Measurements from ENCODE around the gene AHCYL1.

The AHCYL1 gene

GRCh38 chr1:109978761-109979488, 5.6 kb upstream of the AHCYL1 start:
- Histone ChIP-seq H3K9ac (ENCODE audit: low read length) (no peak overlapping the region), H3K4me1 (ENCODE audit: control insufficient read depth, insufficient read depth, low read length) (no peaks in the 10 kb centered on the region), H3K36me3 (ENCODE audit: control insufficient read depth, insufficient read depth, low read length) (no peaks in the 10 kb centered on the region), H3K27me3 (ENCODE audit: control insufficient read depth, insufficient read depth, low read length) (no peaks in the 10 kb centered on the region), H3K4me3 (ENCODE audit: low read length) (no peak overlapping the region), H3K27ac (ENCODE audit: low read depth, low read length) (no peak overlapping the region)

- Histone ChIP-seq H3K27ac (ENCODE audit: low read depth, low read length) (no peak overlapping the region), H3K4me3 (ENCODE audit: low read length) (no peak overlapping the region), H3K9ac (ENCODE audit: low read length) (no peak overlapping the region), H3K27me3 (ENCODE audit: control insufficient read depth, insufficient read depth, low read length) (no peaks in the 10 kb centered on the region), H3K4me1 (ENCODE audit: control insufficient read depth, insufficient read depth, low read length) (no peaks in the 10 kb centered on the region), H3K36me3 (ENCODE audit: control insufficient read depth, insufficient read depth, low read length) (no peaks in the 10 kb centered on the region)
Observed at GRCh38 chr1:109979489-109980091, 5.0 kb upstream of the AHCYL1 start.

- peaks cover 1% of the 10 kb centered on the region for H3K4me1 ChIP-seq (ENCODE audit: control insufficient read depth, insufficient read depth, low read length)
- no peaks in the 10 kb centered on the region for H3K27me3 ChIP-seq (ENCODE audit: control insufficient read depth, insufficient read depth, low read length)
- no peak overlapping the region for H3K9ac ChIP-seq (ENCODE audit: low read length)
- no peaks in the 10 kb centered on the region for H3K36me3 ChIP-seq (ENCODE audit: control insufficient read depth, insufficient read depth, low read length)
- no peak overlapping the region for H3K27ac ChIP-seq (ENCODE audit: low read depth, low read length)
- H3K4me3 ChIP-seq (ENCODE audit: low read length) = no peak overlapping the region
Observed at GRCh38 chr1:109980324-109981003, 4.1 kb upstream of the AHCYL1 start.

GRCh38 chr1:109981004-109981335, 3.6 kb upstream of the AHCYL1 start:
- no peak overlapping the region for H3K9ac ChIP-seq (ENCODE audit: low read length)
- H3K36me3 ChIP-seq (ENCODE audit: control insufficient read depth, insufficient read depth, low read length) = no peaks in the 10 kb centered on the region
- H3K4me1 ChIP-seq (ENCODE audit: control insufficient read depth, insufficient read depth, low read length) = peaks cover 6% of the 10 kb centered on the region
- H3K4me3 ChIP-seq (ENCODE audit: low read length) = no peak overlapping the region
- no peak overlapping the region for H3K27ac ChIP-seq (ENCODE audit: low read depth, low read length)
- no peaks in the 10 kb centered on the region for H3K27me3 ChIP-seq (ENCODE audit: control insufficient read depth, insufficient read depth, low read length)

DNA sequence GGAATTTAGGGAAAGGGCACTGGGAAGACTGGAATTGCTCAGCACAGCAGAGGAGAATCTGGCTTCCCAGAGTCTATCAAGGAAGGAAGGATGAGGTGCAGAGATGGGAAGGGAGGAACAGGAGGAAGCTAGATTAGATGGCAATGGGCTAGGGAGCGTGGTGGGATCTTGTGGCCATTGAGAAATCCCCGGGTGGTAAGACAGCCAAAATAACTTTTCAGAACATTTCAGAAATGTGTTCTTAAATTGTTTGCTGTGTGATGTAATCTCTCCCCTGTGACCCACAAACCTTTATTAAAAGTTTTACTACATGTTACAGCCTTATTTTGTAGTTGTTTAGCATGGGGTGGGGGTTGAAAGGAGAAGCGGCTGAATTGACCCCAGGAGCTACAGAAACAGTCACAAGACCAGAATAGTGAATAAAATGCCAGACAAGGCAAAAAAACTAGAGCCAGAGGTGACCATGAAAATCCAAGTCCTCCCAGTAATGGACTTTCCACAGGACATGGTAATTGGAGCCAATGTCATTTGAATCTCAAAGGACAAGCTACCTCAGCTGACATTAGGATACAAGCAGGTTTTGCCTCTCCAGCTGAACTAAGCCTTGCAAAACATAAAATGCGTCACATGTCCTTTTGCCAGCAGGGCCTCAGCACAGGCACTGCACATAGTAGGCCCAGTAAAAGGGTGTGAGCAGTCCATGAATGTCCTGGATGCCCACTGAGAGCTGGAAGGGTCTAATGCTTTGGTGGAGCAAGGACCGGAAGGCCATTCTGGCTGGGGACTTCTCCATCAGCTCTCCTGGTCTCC, 980 bp upstream of the AHCYL1 start:
- H3K9ac ChIP-seq (ENCODE audit: low read length) = no peak overlapping the region
- no peak overlapping the region for H3K4me3 ChIP-seq (ENCODE audit: low read length)
- H3K36me3 ChIP-seq (ENCODE audit: control insufficient read depth, insufficient read depth, low read length) = no peaks in the 10 kb centered on the region
- no peak overlapping the region for H3K27ac ChIP-seq (ENCODE audit: low read depth, low read length)
- no peaks in the 10 kb centered on the region for H3K27me3 ChIP-seq (ENCODE audit: control insufficient read depth, insufficient read depth, low read length)
- peaks cover 17% of the 10 kb centered on the region for H3K4me1 ChIP-seq (ENCODE audit: control insufficient read depth, insufficient read depth, low read length)

DNA sequence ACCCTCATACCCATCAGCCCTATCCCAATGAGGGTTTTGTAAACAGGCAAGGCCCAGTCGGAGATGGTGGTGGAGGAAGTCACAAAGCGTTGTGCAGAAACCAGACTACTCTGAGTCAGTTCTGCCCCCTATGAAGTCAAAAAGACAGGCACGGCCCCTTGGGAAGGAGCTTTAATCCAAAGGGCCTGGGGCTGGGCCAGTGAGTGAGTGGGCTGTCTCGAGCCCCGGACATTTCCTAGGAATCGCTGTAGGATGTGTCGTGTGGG, 442 bp upstream of the AHCYL1 start:
- Histone ChIP-seq H3K9ac (ENCODE audit: low read length) (peak overlapping the region; percentile 24), H3K36me3 (ENCODE audit: control insufficient read depth, insufficient read depth, low read length) (no peaks in the 10 kb centered on the region), H3K27ac (ENCODE audit: low read depth, low read length) (peak overlapping the region; percentile 97), H3K4me1 (ENCODE audit: control insufficient read depth, insufficient read depth, low read length) (peaks cover 17% of the 10 kb centered on the region), H3K27me3 (ENCODE audit: control insufficient read depth, insufficient read depth, low read length) (no peaks in the 10 kb centered on the region), H3K4me3 (ENCODE audit: low read length) (peak overlapping the region; percentile 55)

- peaks cover 19% of the 10 kb centered on the region for H3K4me1 ChIP-seq (ENCODE audit: control insufficient read depth, insufficient read depth, low read length)
- no peaks in the 10 kb centered on the region for H3K36me3 ChIP-seq (ENCODE audit: control insufficient read depth, insufficient read depth, low read length)
Observed at GRCh38 chr1:109985247-109986053, 885 bp downstream of the AHCYL1 start.

DNA sequence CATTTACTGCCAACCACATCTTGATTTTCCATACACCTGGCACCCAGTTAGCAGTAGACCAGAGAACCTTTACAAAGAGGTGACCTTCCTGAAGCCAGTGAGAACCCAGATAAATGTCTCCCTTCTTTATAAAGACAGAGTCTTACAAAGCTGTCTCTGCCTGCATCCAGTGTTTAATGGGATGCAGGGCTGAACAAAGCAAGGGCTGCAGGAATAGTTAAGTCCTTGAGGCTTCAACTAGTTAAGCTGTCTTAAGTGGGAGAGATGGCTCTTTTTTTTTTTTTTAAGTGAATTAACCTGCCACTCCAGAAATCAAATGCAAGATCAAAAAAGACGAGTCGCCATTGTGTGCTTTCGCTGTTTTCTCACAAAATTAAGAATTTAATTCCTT, 1.5 kb downstream of the AHCYL1 start:
- Histone ChIP-seq H3K27ac (ENCODE audit: low read depth, low read length) (no peak overlapping the region), H3K4me1 (ENCODE audit: control insufficient read depth, insufficient read depth, low read length) (peaks cover 19% of the 10 kb centered on the region)

More at GRCh38 chr1:109985247-109986053, 885 bp downstream of the AHCYL1 start:
- Histone ChIP-seq H3K9ac (ENCODE audit: low read length) (peak overlapping the region; percentile 74), H3K27me3 (ENCODE audit: control insufficient read depth, insufficient read depth, low read length) (no peaks in the 10 kb centered on the region), H3K4me3 (ENCODE audit: low read length) (peak overlapping the region; percentile 73), H3K27ac (ENCODE audit: low read depth, low read length) (peak overlapping the region; percentile 97)

GRCh38 chr1:109988349-109988914, 3.9 kb downstream of the AHCYL1 start:
- H3K4me3 ChIP-seq (ENCODE audit: low read length) = no peak overlapping the region
- H3K27me3 ChIP-seq (ENCODE audit: control insufficient read depth, insufficient read depth, low read length) = no peaks in the 10 kb centered on the region
- H3K27ac ChIP-seq (ENCODE audit: low read depth, low read length) = no peak overlapping the region
- no peak overlapping the region for H3K9ac ChIP-seq (ENCODE audit: low read length)
- H3K36me3 ChIP-seq (ENCODE audit: control insufficient read depth, insufficient read depth, low read length) = no peaks in the 10 kb centered on the region
- peaks cover 26% of the 10 kb centered on the region for H3K4me1 ChIP-seq (ENCODE audit: control insufficient read depth, insufficient read depth, low read length)

More for the DNA sequence above, 1.5 kb downstream of the AHCYL1 start:
- no peaks in the 10 kb centered on the region for H3K36me3 ChIP-seq (ENCODE audit: control insufficient read depth, insufficient read depth, low read length)
- H3K4me3 ChIP-seq (ENCODE audit: low read length) = peak overlapping the region; percentile 73
- no peaks in the 10 kb centered on the region for H3K27me3 ChIP-seq (ENCODE audit: control insufficient read depth, insufficient read depth, low read length)
- H3K9ac ChIP-seq (ENCODE audit: low read length) = peak overlapping the region; percentile 74

DNA sequence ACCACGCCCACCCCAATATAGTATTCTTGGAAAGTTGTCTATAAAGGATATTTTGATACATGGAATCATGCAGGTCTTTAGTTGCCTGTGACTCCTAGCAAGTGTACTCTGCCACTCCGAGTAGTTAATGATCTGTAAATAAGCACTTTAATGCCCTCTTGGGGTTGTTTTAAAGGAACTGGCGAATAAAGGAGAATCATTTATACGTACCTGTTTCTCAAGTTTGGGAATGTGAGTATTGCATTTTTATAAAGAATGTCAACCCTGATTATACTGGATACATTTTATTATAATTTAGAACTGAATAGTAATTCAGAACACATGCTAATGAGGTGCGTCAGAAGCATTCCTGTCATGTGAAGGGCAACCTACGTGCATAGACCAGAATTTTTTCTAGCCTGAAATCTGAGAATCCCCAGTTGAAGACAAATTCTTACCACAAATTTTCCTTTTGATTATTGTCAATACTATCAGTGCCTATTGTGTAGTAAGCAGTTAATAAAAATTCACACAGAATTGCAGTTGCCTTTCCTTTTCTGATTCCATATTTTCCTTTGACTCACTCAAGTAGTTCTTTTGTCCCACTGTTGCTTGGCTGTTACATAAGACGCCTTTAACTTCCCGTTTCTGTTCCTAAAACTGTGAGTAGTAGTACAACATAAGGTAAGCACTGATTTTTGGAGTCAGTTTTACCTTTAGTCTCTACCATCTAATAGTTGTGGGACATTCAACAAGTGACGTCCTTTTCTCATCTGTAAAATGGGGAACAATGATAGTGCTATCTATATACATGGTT, 5.1 kb downstream of the AHCYL1 start:
- Histone ChIP-seq H3K4me1 (ENCODE audit: control insufficient read depth, insufficient read depth, low read length) (peaks cover 37% of the 10 kb centered on the region), H3K27ac (ENCODE audit: low read depth, low read length) (no peak overlapping the region), H3K36me3 (ENCODE audit: control insufficient read depth, insufficient read depth, low read length) (no peaks in the 10 kb centered on the region), H3K27me3 (ENCODE audit: control insufficient read depth, insufficient read depth, low read length) (no peaks in the 10 kb centered on the region), H3K4me3 (ENCODE audit: low read length) (no peak overlapping the region), H3K9ac (ENCODE audit: low read length) (no peak overlapping the region)

GRCh38 chr1:109990302-109990653, 5.7 kb downstream of the AHCYL1 start:
- peaks cover 38% of the 10 kb centered on the region for H3K4me1 ChIP-seq (ENCODE audit: control insufficient read depth, insufficient read depth, low read length)
- no peak overlapping the region for H3K9ac ChIP-seq (ENCODE audit: low read length)
- H3K27ac ChIP-seq (ENCODE audit: low read depth, low read length) = no peak overlapping the region
- H3K36me3 ChIP-seq (ENCODE audit: control insufficient read depth, insufficient read depth, low read length) = no peaks in the 10 kb centered on the region
- H3K4me3 ChIP-seq (ENCODE audit: low read length) = no peak overlapping the region
- no peaks in the 10 kb centered on the region for H3K27me3 ChIP-seq (ENCODE audit: control insufficient read depth, insufficient read depth, low read length)
